ENCODE measurements around the gene ZBTB46.
A peak's percentile ranks its signal among the peaks of the same experiment; 100 is the strongest.

Gene ZBTB46

GRCh38 chr20:63860325-63861051 is 29.4 kb upstream of the ZBTB46 start:
- H3K27ac ChIP-seq = no peak overlapping the region
- TF ChIP-seq CTCF (IDR thresholded peaks at IDR 0.05) (no peak), ZFX (IDR thresholded peaks at IDR 0.05; ENCODE audit: borderline replicate concordance) (no peak)

DNA sequence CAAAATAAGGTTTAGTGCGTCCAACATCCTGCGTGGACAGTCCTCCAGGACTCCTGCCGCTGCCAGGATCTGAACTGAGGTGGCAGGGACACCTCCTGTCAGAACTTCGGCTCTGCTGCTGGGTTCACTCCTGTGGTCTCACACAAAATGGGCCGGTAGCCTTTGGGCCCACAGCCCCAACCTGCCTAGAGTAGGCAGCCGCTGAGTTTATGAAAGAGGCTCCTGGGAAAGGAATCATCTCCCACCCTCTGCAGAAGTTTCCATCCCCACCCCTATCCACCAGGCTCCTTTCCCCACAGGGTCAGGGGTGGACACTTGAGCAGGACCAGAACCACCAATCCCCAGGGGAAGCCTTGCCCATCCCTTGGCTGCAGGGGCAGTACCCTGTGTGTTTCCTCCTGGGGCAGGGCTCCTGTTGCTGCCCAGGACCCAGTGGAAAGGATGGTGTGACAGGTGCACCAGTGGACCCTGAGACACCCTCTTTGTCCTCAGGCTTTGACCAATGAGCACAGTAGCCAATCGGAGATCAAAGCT is 28.2 kb upstream of the ZBTB46 start:
- TF ChIP-seq ZFX (IDR thresholded peaks at IDR 0.05; ENCODE audit: borderline replicate concordance) (no peak), CTCF (IDR thresholded peaks at IDR 0.05) (no peak)
- no peak overlapping the region for H3K27ac ChIP-seq

DNA sequence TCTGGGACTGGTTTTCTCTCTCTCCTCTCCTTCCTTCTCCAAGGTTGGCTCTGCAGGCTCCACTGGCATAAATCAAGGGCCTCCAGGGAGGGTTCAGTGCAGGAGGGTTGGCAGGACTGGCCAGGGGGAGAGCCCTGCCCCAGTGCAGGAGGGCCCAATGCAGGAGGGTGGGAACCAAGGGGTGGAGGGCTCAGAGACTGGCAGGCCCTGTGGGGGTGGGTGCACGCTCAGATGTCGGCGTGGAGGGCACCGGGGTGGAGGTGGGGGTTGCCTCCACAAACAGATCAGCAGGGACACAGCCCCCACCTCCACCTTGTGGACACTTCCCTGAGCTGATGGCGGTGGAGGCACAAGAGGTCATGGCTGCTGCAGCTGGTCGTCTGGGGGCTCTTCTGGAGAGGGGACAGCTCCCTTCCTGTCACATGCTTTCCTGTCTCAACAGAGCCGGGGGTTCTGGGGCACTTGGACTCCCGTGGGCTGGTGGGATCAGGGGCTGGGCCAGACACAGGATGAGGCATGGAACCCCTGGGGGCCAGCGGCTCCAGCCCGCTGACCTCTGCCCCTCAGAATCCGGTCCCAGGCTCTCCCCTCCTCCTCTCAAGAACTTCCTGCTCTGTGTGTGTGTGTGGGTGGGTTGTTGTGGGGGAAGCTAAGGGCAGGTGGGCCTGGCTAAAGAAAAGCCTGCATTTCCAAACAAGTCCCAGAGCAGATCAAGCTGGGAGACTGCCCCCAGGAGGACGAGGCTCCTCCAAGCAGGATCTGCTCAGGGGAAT is 27.5 kb upstream of the ZBTB46 start:
- TF ChIP-seq ZFX (IDR thresholded peaks at IDR 0.05; ENCODE audit: borderline replicate concordance) (no peak), CTCF (IDR thresholded peaks at IDR 0.05) (peak; percentile 22; the same call in 1 of the 2 replicates)
- H3K27ac ChIP-seq = no peak overlapping the region

DNA sequence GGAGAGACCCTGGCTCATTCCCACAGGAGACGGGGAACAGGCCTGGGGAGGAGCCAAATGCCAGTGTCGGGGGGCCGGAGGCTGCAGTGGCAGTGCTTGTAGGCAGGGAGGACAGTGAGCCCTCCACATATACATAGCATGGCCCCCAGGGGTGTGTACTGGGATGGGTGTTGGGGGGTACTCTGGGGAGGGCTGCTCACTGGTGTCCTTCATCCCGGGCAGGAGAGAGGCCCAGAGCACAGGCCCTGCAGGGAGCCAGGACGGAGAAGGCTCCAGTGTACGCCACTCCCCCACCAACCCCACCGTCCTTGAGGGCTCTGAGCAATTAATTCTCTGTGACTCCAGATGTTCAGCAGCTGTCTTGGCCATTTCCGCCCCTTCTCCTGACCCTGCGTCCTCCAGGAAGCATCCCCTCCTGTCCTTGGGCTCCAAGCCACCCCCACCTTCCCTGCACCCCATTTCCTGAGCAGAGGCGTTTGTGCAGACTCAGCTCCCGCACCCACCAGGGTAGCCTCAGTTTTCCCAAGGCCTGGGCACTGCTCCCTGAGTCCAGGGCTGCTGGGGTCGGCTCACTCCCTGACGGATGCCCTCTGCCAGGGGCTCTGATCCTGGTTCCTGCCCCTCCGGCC is 26.8 kb upstream of the ZBTB46 start:
- H3K27ac ChIP-seq = no peak overlapping the region
- TF ChIP-seq ZFX (IDR thresholded peaks at IDR 0.05; ENCODE audit: borderline replicate concordance) (no peak), CTCF (IDR thresholded peaks at IDR 0.05) (no peak)

GRCh38 chr20:63856098-63856511 is 25.0 kb upstream of the ZBTB46 start:
- no peak overlapping the region for H3K27ac ChIP-seq
- TF ChIP-seq CTCF (IDR thresholded peaks at IDR 0.05) (no peak), ZFX (IDR thresholded peaks at IDR 0.05; ENCODE audit: borderline replicate concordance) (no peak)

DNA sequence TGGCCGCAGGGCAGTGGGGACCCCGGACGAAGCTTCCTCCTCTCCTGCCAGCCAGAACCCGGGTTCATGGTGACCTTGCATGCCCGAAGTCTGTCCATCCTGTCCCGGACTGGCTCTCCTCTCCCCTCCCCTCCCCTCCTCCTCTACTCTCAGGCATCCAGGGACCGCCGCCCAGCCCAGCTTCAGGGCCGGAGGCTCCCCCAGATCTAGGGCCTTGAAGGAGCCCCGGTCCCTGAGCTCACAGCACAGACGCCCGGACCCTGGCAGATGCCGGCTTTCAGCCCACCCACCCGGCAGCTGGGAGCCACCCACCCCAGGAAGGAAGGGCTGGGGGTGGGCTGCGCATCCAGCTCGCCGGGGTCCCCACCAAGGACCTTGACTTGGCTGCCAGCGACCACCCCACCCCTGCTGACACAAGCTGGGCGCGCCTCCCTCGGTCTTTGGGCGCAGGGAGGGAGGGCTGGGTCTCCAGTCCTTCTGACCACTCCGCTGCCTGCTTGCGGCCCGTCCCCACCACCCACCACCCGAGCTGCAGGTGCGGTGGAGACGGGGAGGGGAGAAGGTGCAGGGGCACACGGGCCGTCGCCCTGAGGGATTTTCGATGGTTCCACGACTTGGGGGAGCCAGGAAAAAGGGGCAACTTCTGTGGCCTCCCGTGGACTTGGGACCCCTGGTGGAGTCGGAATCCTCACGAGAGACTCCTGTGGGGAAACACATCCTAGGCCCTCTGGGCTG is 24.5 kb upstream of the ZBTB46 start:
- no peak overlapping the region for H3K27ac ChIP-seq
- TF ChIP-seq ZFX (IDR thresholded peaks at IDR 0.05; ENCODE audit: borderline replicate concordance) (no peak), CTCF (IDR thresholded peaks at IDR 0.05) (no peak)

All from 22Rv1 (cell line).